MM.1S (cell line): ENCODE results near the gene ANKUB1.

Source experiments
- DNase-seq: peaks from one replicate; pipeline ENCODE4 v3.0.0-alpha.2; 2015
- H2AFZ ChIP-seq: fragments of 300-600 bp; sonication (generic); 2 replicates; pipeline ENCODE4 v1.6.0; 2016; ENCODE audit warnings: antibody characterized with exemption, low read length
- H3F3A ChIP-seq: fragments of 300-600 bp; sonication (generic); 2 replicates; pipeline ENCODE4 v1.6.1; 2016; ENCODE audit warnings: mild to moderate bottlenecking, antibody characterized with exemption, low read length, moderate library complexity, mixed read lengths; ENCODE audit not compliant: insufficient read depth
- H3K27ac ChIP-seq: fragments of 300-600 bp; sonication (generic); 2 replicates; pipeline ENCODE4 v1.5.1; 2016; ENCODE audit warnings: mild to moderate bottlenecking, low read length
- H3K27me3 ChIP-seq: fragments of 300-600 bp; sonication (generic); replicated peaks from 2 replicates; pipeline ENCODE4 v1.6.0; 2016; ENCODE audit warnings: low read length; ENCODE audit not compliant: insufficient read depth
- H3K36me3 ChIP-seq: fragments of 300-600 bp; sonication (generic); replicated peaks from 2 replicates; pipeline ENCODE4 v1.6.1; 2016; ENCODE audit warnings: mild to moderate bottlenecking, low read length, mixed read lengths; ENCODE audit not compliant: insufficient read depth
- H3K4me1 ChIP-seq: fragments of 300-600 bp; sonication (generic); 2 replicates; pipeline ENCODE4 v1.6.1; 2016; ENCODE audit warnings: low read length, mixed read lengths
- H3K4me2 ChIP-seq: fragments of 300-600 bp; sonication (generic); 2 replicates; pipeline ENCODE4 v1.6.0; 2016; ENCODE audit warnings: low read depth, low read length
- H3K4me3 ChIP-seq: fragments of 300-600 bp; sonication (generic); 2 replicates; pipeline ENCODE4 v1.5.1; 2016; ENCODE audit warnings: low read length, mixed read lengths
- H3K79me2 ChIP-seq: fragments of 300-600 bp; sonication (generic); 2 replicates; pipeline ENCODE4 v1.6.1; 2016; ENCODE audit warnings: mixed run types, low read length, mixed read lengths
- H3K9ac ChIP-seq: fragments of 300-600 bp; sonication (generic); 2 replicates; pipeline ENCODE4 v1.6.1; 2016; ENCODE audit warnings: low read length, mixed read lengths
- H3K9me2 ChIP-seq: fragments of 300-600 bp; sonication (generic); replicated peaks from 2 replicates; pipeline ENCODE4 v1.6.1; 2016; ENCODE audit warnings: mild to moderate bottlenecking, low read length, mixed read lengths; ENCODE audit not compliant: insufficient read depth
- H3K9me3 ChIP-seq: fragments of 300-600 bp; sonication (generic); replicated peaks from 2 replicates; pipeline ENCODE4 v1.6.1; 2016; ENCODE audit warnings: mild to moderate bottlenecking, low read length, mixed read lengths; ENCODE audit not compliant: insufficient read depth
- H4K20me1 ChIP-seq: fragments of 300-600 bp; sonication (generic); 2 replicates; pipeline ENCODE4 v1.6.1; 2016; ENCODE audit warnings: mild to moderate bottlenecking, low read length, moderate library complexity, mixed read lengths; ENCODE audit not compliant: insufficient read depth
- EZH2 ChIP-seq: fragments of 300-600 bp; sonication (generic); optimal IDR thresholded peaks from 2 replicates; pipeline ENCODE3; 2017; ENCODE audit warnings: low read depth, mild to moderate bottlenecking, antibody characterized with exemption, low read length, mixed read lengths
- EZH2phosphoT487 ChIP-seq: fragments of 300-600 bp; sonication (generic); IDR thresholded peaks from 2 replicates; pipeline ENCODE4 v1.6.1; 2018; ENCODE audit warnings: antibody characterized with exemption, low read length
- TF ChIP-seq, protein P1 (sequence below): fragments of 300-600 bp; sonication (generic); IDR thresholded peaks from 2 replicates; pipeline ENCODE4 v1.5.1; 2016; ENCODE audit warnings: antibody characterized with exemption, low read length, mixed read lengths

Gene ANKUB1

DNA sequence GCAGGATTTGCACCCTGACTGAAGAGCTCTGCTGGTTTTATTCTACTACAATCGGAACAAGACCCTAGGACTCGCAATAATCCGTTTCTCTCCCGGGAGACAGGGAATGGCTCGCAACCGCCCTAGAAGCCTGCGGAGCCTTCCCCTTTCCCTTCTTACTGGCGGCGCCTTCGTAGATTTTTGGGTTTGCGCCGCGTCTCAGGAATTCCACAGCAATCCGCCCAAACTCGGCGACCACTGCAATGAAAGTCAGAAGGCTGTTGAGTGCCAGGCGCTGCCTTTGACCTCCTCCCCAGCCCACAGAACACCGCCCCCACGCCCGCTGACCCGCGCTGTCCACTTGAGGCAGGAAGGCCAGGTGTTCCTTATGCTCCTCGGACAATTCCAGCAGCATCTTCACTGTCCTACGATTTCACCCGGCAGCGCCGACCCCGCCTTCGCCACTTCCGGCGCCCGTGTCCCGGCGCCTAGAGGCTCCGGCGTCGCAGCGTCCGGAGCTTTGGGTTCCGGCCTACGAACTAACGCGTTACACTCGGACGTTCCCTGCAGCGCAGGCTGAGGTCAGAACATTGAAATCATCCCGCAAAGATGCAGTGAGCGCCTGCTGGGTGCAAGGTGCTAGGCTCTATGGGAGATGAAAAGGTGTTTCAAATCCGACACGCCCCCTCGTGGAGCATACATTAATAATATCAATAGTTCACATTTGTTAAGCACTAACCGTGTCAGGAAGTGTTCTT, 40.1 kb downstream of the ANKUB1 start, which contains the start of gene COMMD2:
TSS of gene COMMD2 (minus strand) at position 439 of the 737 bp plus-strand sequence. CDS start at position 394, 45 bp downstream.
- Histone ChIP-seq H3K79me2 (peaks cover 20% of the 10 kb centered on the region), H3K4me2 (peak within 1 kb of the TSS; percentile 64), H3K4me1 (no peaks in the 10 kb centered on the region), H4K20me1 (no peaks in the 10 kb centered on the region), H3K27me3 (no peaks in the 10 kb centered on the region), H2AFZ (peak within 1 kb of the TSS; percentile 83), H3K36me3 (no peaks in the 10 kb centered on the region), H3K27ac (peak within 1 kb of the TSS; percentile 21; the same call in 1 of the 2 replicates), H3K9me2 (no peaks in the 10 kb centered on the region), H3F3A (peaks cover 4% of the 10 kb centered on the region; the same call in 1 of the 2 replicates), H3K4me3 (peak within 1 kb of the TSS; percentile 80), H3K9me3 (no peaks in the 10 kb centered on the region), H3K9ac (peak within 1 kb of the TSS; percentile 68)
- peak; percentile 97 for DNase-seq
- TF ChIP-seq, protein P1, sequence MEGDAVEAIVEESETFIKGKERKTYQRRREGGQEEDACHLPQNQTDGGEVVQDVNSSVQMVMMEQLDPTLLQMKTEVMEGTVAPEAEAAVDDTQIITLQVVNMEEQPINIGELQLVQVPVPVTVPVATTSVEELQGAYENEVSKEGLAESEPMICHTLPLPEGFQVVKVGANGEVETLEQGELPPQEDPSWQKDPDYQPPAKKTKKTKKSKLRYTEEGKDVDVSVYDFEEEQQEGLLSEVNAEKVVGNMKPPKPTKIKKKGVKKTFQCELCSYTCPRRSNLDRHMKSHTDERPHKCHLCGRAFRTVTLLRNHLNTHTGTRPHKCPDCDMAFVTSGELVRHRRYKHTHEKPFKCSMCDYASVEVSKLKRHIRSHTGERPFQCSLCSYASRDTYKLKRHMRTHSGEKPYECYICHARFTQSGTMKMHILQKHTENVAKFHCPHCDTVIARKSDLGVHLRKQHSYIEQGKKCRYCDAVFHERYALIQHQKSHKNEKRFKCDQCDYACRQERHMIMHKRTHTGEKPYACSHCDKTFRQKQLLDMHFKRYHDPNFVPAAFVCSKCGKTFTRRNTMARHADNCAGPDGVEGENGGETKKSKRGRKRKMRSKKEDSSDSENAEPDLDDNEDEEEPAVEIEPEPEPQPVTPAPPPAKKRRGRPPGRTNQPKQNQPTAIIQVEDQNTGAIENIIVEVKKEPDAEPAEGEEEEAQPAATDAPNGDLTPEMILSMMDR, result peak; percentile 55
- TF ChIP-seq EZH2 (no peak), EZH2phosphoT487 (no peak)

DNA sequence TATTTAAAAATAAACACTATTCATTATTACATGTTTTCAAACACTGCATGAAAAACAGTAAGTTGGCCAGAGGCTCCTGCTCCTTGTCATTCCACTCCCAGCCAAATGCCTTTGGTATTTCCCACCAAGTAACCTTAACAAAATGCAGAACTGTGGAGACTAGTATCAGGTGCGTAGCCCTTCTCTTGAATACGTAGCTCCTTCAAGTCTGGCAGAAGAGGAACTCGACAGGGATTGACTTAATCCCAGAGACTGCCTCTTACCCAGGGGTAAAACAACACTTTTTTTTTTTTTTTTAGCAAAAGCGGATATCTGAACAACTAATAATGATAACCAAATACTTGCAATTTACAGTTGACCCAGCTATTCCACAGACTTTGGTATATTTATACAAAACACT, 40.8 kb downstream of the ANKUB1 start:
- H3K9me2 ChIP-seq, result no peaks in the 10 kb centered on the region
- H3F3A ChIP-seq, result peaks cover 4% of the 10 kb centered on the region; the same call in 1 of the 2 replicates
- H3K79me2 ChIP-seq, result peaks cover 20% of the 10 kb centered on the region
- no peaks in the 10 kb centered on the region for H4K20me1 ChIP-seq
- H3K27me3 ChIP-seq, result no peaks in the 10 kb centered on the region
- peak overlapping the region; percentile 64 for H3K4me2 ChIP-seq
- no peak overlapping the region for H3K27ac ChIP-seq
- no peaks in the 10 kb centered on the region for H3K36me3 ChIP-seq
- peak overlapping the region; percentile 80 for H3K4me3 ChIP-seq
- no peaks in the 10 kb centered on the region for H3K4me1 ChIP-seq
- H3K9ac ChIP-seq, result peak overlapping the region; percentile 68; the same call in 1 of the 2 replicates
- DNase-seq, result no peak
- H2AFZ ChIP-seq, result peak overlapping the region; percentile 83
- TF ChIP-seq, protein P1, result no peak
- TF ChIP-seq EZH2phosphoT487, result no peak
- no peak for TF ChIP-seq EZH2
- no peaks in the 10 kb centered on the region for H3K9me3 ChIP-seq

DNA sequence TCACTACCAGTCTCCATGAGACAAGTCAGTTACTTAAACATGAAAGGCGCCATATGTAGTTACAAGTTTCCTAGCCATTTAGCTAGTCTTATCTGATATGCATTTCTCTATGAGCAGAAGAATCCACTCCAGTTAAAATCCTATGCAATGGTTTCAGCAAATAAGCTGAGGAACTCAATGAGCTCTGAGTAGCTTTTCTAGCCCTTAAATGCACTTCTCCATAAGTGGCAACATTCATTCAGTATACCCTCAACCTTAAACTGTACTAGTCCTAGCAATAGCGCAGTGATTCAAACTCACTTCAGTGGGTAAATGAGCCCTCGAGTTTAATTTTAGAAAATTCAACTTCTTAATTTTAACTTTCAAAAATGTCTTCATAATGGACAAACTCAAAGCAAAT, 47.7 kb downstream of the ANKUB1 start:
- no peaks in the 10 kb centered on the region for H3K27me3 ChIP-seq
- H2AFZ ChIP-seq, result no peak overlapping the region
- H3K9me2 ChIP-seq, result no peaks in the 10 kb centered on the region
- no peaks in the 10 kb centered on the region; the same call in 1 of the 2 replicates for H3K36me3 ChIP-seq
- no peak overlapping the region for H3K4me3 ChIP-seq
- H3K9me3 ChIP-seq, result no peaks in the 10 kb centered on the region
- no peaks in the 10 kb centered on the region for H4K20me1 ChIP-seq
- no peaks in the 10 kb centered on the region for H3K4me1 ChIP-seq
- H3F3A ChIP-seq, result no peaks in the 10 kb centered on the region
- no peaks in the 10 kb centered on the region for H3K79me2 ChIP-seq
- no peak for TF ChIP-seq EZH2
- TF ChIP-seq, protein P1, result no peak
- TF ChIP-seq EZH2phosphoT487, result no peak
- DNase-seq, result no peak
- no peak overlapping the region for H3K9ac ChIP-seq
- no peak overlapping the region for H3K4me2 ChIP-seq
- H3K27ac ChIP-seq, result no peak overlapping the region
